Left lobe of liver (tissue), 2 donors: Measurements from ENCODE around the gene JOSD1. TPM values are rescaled to one million over a fixed set of nuclear protein-coding genes. Genes with fewer than 3 reads are reported as not detected.
A peak's percentile ranks its signal among the peaks of the same experiment; 100 is the strongest.

ENCODE experiments used
- ATAC-seq: fragments of 200-7000 bp; cut with Tn5 transposase; one replicate; pipeline ENCODE4 v1.9.1; 2020; ENCODE audit warnings: mild to moderate bottlenecking, moderate library complexity
- DNase-seq: peaks from one replicate; pipeline ENCODE4 v3.0.0-alpha.2; 2020; ENCODE audit warnings: low spot score
- total RNA-seq: library from RNA; stranded (reverse); gene quantifications from one replicate; pipeline ENCODE4 v1.2.1, GENCODE V29; 2021
- donor health status: DM: no; HTN: no; CAD: no; lungs with moderate emphysema.
- donor health status: DM: no; HTN: yes; CAD: no.

The JOSD1 gene
- 16.6 TPM for total RNA-seq

DNA sequence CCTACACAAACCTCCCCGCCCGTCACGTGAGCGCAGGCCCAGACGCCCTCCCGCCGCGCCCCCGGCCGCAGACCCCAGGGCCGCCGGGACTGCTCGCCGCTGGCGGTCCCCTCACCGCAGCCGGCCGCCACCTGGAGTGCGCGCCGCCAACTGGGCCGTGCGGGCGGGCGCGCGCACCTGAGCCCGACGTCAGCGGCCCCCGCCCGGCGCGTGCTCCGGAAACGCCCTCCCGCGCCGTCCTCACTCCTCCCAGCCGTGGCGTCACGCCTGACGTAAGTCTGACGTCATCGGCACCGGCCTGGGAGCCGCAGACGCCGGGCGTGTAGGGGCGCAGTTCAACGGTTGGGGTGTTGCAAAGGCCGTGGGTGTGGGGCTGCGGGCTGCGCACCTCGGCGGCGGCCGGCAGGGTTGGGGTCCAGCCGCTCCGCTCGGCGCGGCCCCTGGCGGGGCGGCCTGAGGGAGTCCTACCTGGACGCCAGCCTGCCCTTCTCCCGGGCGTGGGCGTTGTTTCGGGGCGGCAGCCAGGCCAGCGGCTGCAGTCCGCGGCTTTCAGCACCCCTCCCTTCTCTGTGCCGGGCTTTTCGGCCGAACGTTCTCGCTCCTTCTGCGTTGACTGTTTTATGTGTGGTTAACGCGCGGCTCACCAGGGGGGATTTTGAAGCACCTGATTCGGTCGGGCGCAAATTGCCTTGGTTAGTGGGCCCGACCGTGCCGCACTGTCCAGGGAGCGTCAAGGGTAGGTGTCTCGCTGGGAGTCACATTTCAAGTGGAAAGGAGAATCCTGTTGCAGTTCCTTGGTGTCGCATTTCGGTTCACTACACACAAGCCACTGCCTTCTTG is at the start of gene JOSD1:
Gene JOSD1 (minus strand): TSS at position 155 of the 840 bp plus-strand sequence. CDS start 956 bp downstream, outside the sequence.
- DNase-seq (peak; percentile 97), ATAC-seq (peak; percentile 69)

GRCh38 chr22:38750104-38750503 is 49.4 kb upstream of the JOSD1 start:
- ATAC-seq: no peak
- DNase-seq: no peak

DNA sequence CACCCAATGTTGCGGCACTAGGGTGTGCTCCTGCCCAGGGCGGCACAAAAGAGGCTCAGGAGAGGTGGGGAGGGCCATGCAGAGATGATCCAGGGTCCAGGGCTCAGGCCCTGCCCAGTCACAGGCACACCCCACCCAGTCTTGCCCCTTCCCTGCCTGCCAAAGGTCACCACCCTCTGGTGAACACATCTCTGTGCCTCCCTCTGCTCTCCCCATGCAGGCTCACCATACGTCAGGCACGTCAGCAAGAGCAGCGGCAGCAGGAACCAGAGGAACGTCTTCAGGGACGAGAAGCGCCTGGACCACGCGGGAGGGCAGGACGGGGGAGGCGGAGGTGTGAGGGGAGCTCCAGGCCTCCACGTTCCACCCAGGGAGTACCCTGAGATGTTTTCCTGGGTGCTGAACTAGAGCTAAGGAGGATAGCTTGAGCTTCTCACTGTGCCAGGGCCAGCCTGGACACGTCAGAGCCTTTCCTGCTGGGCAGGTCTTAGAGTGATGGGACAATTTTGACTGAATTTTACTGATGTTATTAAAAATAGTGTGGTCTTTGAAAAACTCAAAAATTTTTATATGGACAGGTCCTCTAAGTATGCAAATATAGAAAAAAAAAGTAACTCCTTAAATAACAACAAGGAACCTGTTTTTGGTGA is 47.9 kb upstream of the JOSD1 start:
- DNase-seq (no peak), ATAC-seq (peak; percentile 20)

DNA sequence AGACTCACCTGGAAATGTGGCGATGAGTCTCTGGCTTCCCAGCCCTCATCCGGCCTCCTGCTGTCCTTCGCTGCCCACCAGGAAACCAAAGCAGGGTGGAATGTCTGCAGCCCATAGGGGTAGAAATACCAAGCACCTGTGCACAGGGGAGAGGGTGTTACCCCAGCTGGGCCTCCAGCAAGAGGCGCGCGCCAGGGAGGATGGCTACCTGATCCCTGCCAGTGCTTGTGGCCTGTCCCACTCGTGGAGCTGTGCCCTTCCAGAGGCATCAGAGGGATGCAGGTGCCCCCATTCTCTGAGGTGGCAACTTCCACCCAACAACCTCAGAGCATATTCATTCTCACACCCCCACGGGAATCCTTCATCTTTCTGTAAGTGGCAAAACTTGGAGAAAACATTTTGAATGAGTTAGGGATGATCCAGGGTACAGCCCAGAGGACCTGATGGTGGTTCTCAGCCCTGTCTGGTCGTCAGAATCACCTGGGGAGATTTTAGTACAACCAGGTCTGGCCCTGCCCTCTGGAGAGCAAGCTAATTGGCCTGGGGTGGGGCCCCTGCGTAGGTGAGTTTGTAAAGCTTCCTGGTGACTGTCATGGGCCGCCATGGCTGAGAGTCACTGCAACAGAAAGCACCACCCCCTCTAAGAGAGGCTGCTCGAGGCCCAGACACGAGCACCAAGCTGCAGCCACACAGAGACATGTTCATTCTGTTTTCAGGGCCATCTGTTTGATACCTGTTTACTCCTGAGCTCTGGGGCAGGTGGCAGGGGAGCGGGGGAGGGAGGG is 45.1 kb upstream of the JOSD1 start:
- no peak for DNase-seq
- ATAC-seq: no peak

DNA sequence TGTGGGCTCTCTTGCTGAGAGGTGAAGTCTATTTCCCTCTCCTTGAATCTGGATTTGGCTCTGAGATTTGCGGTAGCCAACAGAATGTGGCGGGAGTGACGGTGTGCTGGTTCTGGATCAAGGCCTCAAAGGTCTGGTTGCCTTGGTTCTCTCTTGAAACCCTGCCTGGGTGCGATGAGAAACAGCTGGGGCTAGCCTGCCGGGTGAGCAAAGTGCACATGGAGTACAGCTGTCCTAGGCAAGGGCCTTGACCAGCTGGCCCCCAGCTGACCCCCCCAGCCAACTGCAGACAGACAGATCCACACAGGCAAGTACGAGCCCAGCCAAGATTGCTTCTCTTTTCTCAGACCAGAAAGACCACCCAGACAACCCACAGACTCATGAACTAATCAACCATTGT is 44.2 kb upstream of the JOSD1 start:
- DNase-seq (peak; percentile 87), ATAC-seq (peak; percentile 76)

- ATAC-seq: no peak
Observed at GRCh38 chr22:38742176-38742942, 41.6 kb upstream of the JOSD1 start.

DNA sequence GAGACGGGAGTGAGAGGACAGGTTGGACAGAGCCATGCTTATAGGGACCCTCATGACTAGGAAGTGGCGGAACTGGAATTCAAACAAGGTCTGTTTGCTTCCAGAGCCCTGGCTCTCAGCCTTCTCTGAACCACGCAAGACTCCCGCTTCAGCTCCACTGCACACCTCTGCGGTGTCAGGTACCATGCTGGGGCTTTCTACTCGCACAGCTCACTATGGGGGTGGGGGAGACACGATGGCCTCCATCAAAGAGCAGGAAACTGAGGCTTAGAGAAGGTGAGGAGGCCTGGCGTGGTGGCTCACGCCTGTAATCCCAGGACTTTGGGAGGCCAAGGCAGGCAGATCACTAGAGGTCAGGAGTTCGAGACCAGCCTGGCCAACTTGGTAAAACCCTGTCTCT is 40.8 kb upstream of the JOSD1 start:
- ATAC-seq (no peak), DNase-seq (no peak)

More at GRCh38 chr22:38742176-38742942, 41.6 kb upstream of the JOSD1 start:
- DNase-seq: no peak

GRCh38 chr22:38741166-38741565 is 40.4 kb upstream of the JOSD1 start:
- DNase-seq (no peak), ATAC-seq (no peak)

DNA sequence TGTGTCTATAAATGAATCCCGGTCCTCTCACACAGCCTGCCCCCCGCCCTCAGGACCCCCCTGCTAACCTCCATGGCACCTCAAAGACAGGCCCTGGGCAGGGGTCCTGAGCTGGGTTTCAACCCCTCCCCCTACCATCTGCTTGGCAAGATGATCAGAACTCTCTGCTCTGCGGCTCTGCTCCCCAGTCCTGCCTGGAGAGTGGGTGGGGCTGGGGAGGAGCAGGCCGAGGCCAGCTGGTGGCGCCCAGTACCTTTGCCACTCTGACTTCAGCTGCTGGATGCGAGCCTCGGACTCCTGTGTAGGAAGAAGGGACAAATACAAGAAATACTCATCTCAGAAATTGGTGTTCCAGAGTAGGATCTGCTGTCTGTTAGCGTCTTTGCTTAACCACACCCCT is 40.0 kb upstream of the JOSD1 start:
- no peak for DNase-seq
- ATAC-seq: no peak

DNA sequence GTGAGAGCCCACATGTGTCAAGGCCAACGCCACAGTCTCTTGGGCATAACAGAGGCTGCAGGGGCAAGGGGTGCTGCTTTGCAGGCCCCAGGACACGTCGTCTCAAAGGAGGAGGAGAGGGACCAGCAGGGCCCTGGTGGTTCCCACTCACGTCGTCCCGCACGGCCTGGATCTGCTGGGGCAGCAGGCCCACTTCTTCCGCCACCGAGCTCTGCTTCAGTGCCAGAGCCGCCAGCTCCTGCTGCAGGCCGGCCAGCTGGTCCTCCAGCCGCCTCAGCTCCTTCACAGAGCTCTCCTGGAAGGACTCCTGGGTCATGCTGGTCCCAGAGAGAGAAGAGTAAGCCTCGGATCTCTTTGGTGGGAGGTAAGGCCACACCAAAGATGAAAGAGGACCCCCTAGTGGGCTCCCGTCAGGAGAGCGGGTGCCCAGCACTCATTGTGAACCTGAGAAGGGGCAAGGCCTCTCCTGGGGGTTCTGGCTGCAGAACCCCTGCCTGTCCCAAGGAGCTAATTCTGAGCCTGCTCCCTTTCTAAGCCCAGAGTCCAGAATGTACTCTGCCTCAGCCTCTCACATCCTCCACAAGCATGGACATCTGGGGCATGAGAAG is 39.5 kb upstream of the JOSD1 start:
- ATAC-seq (no peak), DNase-seq (no peak)

GRCh38 chr22:38739300-38740055 is 38.7 kb upstream of the JOSD1 start:
- peak; percentile 33 for ATAC-seq
- no peak for DNase-seq

GRCh38 chr22:38738475-38739070 is 37.8 kb upstream of the JOSD1 start:
- DNase-seq: no peak
- ATAC-seq: no peak

DNA sequence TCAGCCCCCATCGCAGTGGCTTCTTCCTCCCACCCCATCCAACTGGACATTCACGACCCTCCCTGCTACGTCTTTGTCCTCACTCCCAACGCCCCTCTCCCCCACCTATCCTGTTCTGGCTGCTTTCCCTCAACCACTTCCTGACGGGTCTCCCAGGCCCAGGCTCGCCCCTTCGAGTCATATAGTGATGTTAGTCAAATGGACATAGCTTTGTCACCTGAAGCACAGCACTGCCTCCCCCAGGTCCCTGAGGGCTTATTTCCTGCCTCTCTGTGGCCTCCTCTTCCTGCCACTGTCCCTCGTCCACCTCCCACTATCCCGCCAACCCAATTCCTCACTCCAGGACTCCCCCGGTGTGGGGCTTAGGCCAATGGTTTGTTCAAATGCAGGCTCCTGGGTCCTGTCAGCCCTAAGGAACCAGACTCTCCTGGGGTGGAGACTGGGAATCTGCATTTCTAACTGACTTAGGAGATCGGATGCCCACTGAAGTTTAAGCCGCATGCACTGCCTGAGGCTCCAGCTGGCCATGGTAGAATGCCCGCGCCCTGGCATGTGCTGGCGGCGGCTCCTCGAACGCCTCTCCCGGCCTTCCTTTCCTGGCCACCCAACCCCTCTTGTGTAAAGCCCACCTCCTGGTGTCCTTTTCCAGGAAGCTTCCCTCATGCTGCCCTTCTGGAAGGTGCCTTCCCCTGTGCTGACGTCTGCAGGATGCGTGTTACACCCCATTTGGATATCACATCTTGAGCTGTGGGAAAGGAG is 36.7 kb upstream of the JOSD1 start:
- DNase-seq (no peak), ATAC-seq (no peak)

DNA sequence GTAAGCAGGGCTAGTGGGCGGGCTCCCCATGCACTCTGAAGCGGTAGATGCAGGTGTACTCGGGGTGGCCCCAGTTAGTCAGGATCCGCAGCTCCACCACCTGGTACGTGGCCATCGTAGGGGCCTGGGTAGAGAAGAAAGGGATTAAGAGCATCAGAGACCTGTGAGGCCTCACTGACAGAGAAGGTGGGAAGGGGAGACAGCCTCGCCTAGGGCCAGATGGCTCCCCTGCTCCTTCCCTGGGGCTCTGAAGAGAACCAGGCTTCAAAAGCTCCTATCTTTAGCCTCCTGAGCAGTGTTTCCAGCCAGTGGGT is 35.5 kb upstream of the JOSD1 start:
- no peak for ATAC-seq

GRCh38 chr22:38735465-38736256 is 34.9 kb upstream of the JOSD1 start:
- ATAC-seq (peak; percentile 1), DNase-seq (peak; percentile 56)

More for the DNA sequence above, 35.5 kb upstream of the JOSD1 start:
- DNase-seq: no peak

GRCh38 chr22:38735126-38735464 is 34.4 kb upstream of the JOSD1 start:
- ATAC-seq: no peak
- no peak for DNase-seq

DNA sequence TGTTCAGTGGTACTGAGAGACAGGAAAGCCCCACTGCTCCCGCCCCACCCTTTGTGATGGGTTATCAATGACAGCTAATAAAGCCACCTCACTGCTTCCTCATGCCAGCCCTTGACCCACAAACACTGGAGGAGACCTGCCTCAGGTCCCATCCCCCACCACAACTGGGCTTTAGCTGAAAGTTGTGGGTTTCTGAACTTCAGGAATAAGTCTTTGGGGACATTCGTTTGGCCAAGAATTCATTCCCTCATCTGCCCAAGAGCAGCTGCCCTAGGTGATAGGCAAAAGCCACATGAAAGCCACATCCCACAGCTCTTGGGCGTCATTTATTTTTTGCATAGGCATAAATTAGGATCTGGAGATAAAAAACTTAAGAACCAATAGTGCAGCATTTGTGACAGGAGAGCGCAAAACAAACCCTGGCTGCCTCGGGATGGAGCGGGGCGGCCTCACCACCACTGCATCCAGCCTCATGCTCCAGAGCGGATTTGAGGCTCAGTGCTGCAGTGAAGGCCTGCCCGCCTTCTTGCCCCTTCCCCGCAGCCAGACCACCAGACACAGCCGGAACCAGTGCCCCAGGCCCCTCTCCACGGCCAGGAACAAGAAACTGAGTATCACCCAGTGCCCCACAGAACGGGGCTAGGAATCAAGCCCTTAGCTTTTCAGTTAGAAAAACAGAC is 33.8 kb upstream of the JOSD1 start:
- ATAC-seq: no peak
- no peak for DNase-seq
